ENCODE data around the gene WDR1.

GRCh38 chr4:10029403-10029802, 87.2 kb downstream of the WDR1 start:
- TF ChIP-seq CTCF (conservative IDR thresholded peaks at IDR 0.05; ENCODE audit: low read length) (no peak), EZH2phosphoT487 (IDR thresholded peaks at IDR 0.05; ENCODE audit: borderline replicate concordance, low read depth, low read length) (no peak)
